SW480 (cell line): Measurements from ENCODE around the gene ZNF723.
"Not testable (repeated sequence)": the region's sequence is repeated elsewhere in the genome, so short reads cannot be mapped to it uniquely, and the experiment has no call there.

Experiments
- DNase-seq: peaks from one replicate; pipeline ENCODE4 v3.0.0-alpha.2; 2016; ENCODE audit warnings: low spot score

ZNF723 gene

GRCh38 chr19:22832031-22832762 is at the start of gene ZNF723:
ZNF723 (plus strand) TSS chr19:22832291; CDS start chr19:22832380, 89 bp downstream.
- no peak for DNase-seq

GRCh38 chr19:22783651-22784410 is 48.3 kb upstream of the ZNF723 start, which contains the start of gene ZNF99:
ZNF99 (minus strand) TSS chr19:22784151; CDS start chr19:22784016, 135 bp downstream.
- no peak for DNase-seq

DNA sequence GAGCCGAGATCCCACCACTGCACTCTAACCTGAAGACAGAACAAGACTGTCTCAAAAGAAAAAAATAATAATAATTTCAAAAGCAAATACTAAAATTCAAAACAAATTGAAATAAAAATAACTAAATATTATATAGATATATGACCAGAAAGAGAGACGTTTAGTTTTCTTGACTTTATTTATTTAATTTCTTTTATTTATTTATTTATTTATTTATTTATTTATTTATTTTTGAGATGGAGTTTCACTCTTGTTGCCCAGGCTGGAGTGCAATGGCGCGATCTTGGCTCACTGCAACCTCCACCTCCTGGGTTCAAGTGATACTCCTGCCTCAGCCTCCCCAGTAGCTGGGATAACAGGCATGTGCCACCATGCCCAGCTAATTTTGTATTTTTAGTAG is 39.2 kb upstream of the ZNF723 start:
- not testable (repeated sequence) for DNase-seq

- DNase-seq, result no peak
These were observed 35.1 kb upstream of the ZNF723 start for GRCh38 chr19:22797040-22797439.

GRCh38 chr19:22806418-22806817 is 25.7 kb upstream of the ZNF723 start:
- DNase-seq, result no peak

DNA sequence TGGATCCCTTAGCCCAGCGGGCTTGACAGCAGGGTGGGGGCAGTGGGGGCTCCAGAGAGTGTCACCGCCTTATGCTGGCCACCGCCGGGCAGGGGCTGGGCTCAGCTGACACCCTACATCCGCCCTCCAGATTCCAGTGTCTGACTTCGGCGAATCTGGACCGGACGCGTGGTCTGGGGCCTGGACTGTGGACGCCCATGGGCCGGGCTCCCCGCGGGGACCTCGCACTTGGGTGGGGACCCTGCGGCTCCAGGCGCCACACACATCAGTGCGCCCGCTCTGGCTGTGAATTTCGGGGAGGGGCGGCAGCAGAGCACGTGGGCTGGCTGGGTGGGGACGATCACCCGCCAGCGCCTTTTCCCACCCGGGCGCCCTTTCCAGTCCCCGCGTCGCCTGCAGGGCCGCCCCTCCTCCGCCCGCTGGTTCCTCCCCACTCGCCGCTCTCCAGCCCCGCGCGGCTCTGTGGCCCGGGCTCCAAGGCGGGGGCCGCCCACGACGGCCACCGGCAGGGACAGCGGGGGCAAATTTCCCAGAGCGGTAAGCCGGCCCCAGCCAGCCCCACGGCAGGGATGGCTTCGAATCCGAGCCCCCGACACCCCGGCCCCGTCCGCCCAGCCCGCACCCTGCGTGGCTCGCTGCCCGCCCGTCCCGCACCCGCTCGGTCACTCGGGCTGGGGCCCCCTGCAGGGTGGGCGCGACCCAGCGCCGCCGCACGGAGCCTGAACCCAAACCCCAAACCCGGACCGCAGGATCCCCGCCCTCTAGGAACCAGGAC is 24.8 kb upstream of the ZNF723 start:
- DNase-seq, result no peak

DNA sequence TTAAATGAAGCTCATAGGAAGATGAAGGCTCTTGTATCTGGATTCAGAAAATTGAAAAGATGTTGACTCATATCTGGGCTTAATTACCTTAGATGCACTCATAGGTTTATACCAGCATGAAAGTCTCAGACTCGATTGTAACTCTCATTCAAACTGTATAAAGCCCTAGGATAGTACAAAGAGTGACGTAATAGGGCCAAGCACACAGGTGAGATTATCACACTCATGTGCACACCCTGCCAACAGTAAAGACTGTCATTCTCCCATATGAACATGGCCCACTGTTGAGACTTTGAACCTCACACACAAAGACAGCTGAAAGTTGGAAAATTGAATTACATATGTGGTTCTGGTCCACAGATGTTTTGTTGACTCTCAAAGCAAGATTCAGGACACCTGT is 18.0 kb upstream of the ZNF723 start:
- DNase-seq, result no peak

DNA sequence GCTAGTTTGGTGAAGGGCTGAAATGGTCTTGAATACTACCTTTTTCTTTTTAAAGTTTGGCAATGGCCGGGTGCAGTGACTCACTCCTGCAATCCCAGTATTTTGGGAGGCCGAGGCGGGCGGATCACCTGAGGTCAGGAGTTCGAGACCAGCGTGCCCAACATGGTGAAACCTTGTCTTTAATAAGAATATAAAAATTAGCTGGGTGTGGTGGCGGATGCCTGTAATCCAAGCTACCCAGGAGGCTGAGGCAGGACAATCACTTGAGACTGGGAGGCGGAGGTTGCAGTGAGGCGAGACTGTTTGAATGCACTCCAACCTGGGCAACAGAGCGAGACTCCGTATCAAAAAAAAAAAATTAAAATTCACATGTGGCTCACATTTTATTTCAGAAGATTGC is 880 bp upstream of the ZNF723 start:
- DNase-seq, result no peak

DNA sequence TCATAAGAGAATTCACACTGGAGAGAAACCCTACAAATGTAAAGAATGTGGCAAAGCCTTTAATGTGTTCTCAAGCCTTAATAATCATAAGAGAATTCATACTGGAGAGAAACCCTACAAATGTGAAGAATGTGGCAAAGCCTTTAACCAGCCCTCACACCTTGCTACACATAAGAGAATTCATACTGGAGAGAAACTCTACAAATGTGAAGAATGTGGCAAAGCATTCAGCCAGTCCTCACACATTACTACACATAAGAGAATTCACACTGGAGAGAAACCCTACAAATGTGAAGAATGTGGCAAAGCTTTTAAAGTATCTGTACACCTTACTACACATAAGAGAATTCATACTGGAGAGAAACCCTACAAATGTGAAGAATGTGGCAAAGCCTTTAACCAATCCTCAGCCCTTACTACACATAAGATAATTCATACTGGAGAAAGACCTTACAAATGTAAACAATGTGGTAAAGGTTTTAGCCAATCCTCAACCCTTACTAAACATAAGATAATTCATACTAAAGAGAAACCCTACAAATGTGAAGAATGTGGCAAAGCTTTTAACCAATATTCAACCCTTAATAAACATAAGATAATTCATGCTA is 25.7 kb downstream of the ZNF723 start:
- DNase-seq, result not testable (repeated sequence)

DNA sequence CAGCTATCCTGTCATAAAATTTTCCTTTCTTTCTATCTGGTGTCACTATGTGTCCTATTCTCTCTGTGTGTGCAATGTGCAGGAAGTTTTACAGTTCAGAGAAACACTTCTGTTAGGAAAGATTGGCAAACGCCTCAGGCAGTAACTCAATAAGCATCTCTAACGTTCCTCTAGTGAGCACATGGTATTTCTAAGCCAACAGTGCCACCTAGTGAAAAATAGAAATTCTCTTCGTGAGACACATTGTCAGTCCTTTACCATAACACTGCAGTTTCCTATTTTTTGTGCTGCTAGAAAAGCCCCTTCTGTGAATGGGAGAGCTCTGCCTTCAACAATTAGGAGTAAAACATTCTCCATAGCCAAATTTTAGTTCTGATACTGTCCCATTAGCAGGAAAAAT is 50.7 kb downstream of the ZNF723 start:
- peak; percentile 5 for DNase-seq

DNA sequence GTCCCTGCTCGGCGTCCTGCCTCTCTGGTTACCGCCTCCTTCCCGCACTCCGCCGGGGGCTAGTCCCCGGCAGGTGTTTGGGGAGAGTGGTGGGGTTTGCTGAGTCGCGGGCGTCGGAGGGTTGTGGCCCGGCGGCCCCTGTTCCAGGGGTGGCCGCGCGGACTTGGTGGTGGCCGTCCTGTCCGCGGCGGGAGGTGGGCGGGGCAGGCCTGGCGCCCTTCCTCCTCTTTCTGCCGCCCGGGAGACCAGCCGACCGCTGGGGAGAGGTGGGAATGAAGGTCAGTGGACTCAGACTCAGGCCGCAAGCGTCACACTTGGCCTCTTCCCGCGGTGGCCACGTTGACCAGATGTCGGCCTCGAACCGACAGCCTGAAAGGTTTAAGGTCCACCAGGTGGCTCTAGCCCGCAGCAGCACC is 61.8 kb downstream of the ZNF723 start:
- no peak for DNase-seq

GRCh38 chr19:22901431-22902130 is 69.5 kb downstream of the ZNF723 start:
- no peak for DNase-seq
